Measurements from ENCODE around the gene LGALS3BP. TPM values are rescaled to one million over a fixed set of nuclear protein-coding genes. Genes with fewer than 3 reads are reported as not detected.

The LGALS3BP gene
- total RNA-seq, 2 donors from 2014 or later, result 390 to 448 TPM

DNA sequence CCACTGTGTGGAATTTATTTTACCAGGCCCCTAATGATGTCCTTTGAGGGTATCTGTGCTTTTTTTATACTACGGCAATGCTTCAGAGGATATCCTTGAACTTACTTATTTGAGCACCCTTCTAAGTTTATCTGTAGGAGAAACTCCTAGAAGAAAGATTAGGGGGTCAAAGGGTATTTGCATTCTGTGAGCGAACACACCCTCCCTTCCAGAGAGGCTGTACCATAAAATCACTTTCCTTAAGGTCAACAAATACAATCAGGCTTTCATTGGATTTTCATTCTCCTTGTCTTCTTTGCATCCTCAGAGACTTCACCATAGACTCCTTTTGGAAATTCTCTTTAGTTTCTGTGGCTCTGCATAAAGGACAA lies 39.5 kb upstream of the LGALS3BP start:
- intact Hi-C loops (cut with DNase I), result loop anchor here in 1 of 2 donors (10.0 kb wide), 1 partner anchor 376 kb away; no protein-coding TSS in a partner anchor
- ATAC-seq, result no peak
- no peak for DNase-seq

DNA sequence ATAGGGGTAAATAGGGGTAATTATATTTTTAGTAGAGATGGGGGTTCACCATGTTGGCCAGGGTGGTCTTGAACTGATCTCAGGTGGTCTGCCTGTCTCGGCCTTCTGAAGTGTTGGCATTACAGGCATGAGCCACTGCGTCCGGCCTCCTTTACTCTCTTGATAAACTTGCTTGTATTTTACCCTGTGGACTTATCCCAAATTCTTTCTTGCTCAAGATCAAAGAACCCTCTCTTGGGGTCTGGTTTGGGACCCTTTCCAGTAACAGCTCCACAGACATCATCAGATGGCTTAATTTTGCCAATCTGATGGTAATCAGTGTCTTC lies 38.6 kb upstream of the LGALS3BP start:
- DNase-seq (no peak), ATAC-seq (no peak)
- intact Hi-C loops (cut with DNase I), result loop anchor here in 1 of 2 donors (10.0 kb wide), 1 partner anchor 376 kb away; no protein-coding TSS in a partner anchor

DNA sequence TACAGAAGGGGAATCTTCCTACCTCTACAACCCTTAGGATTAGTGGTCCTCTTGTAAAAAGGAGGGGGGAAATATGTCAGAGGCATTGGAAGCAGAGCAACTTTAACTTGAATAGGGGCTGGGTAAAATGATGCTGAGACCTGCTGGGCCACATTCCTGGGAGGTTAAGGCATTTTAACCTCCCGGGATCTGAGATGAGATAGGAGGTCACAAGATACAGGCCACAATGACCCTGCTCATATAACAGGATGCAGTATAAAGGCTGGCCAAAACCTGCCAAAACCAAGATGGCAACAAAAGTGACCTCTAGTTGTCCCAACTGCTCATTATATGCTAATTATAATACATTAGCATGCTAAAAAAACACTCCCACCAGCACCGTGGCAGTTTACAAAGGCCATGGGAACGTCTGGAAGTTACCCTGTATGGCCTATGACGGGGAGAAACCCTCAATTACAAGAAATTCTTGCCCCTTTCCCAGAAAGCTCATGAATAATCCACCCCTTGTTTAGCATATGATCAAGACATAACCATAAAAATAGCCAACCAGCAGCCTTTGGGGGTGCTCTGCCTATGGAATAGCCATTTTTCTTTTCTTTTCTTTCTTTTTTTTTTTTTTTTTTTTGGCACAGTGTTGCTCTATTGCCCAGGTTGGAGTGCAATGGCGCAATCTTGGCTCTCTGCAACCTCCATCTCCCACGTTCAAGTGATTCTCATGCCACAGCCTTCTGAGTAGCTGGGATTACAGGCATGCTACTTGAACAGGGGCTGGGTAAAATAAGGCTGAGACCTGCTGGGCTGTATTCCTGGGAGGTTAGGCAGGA lies 38.0 kb upstream of the LGALS3BP start:
- ATAC-seq (no peak), DNase-seq (peak; percentile 23)
- intact Hi-C loops (cut with DNase I), result loop anchor here in 1 of 2 donors (10.0 kb wide), 1 partner anchor 377 kb away; no protein-coding TSS in a partner anchor

DNA sequence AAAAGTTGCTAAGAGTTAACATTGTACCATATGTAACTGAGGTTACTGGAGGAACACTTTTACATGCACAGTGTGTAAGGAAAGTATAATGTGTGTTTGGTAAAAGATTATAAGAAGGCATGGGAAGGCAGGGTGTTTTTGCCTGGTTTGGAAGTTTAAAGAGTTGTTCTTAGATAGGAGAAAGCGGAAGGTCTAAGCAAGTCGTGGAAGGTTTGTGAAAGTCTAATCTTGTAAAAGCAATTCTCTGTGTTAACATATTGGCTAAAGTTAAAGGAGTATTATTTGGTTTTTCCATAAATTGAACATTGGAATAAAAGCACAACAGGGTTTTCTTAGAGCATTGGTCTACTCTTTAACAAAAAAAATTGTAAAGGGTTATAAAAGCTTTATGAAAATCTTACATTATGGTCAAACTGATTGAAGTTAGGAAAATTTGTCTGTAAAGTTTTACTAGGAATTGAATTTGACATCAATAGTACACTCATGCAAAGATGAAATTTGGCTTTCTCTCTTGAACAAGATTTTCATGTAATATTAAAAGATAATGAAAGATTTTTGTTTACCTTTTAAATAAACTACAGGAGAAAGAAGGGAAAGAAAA lies 34.5 kb upstream of the LGALS3BP start:
- ATAC-seq (no peak), DNase-seq (no peak)
- intact Hi-C loops (cut with DNase I), result loop anchor here in 1 of 2 donors (10.0 kb wide), 1 partner anchor 381 kb away; no protein-coding TSS in a partner anchor

DNA sequence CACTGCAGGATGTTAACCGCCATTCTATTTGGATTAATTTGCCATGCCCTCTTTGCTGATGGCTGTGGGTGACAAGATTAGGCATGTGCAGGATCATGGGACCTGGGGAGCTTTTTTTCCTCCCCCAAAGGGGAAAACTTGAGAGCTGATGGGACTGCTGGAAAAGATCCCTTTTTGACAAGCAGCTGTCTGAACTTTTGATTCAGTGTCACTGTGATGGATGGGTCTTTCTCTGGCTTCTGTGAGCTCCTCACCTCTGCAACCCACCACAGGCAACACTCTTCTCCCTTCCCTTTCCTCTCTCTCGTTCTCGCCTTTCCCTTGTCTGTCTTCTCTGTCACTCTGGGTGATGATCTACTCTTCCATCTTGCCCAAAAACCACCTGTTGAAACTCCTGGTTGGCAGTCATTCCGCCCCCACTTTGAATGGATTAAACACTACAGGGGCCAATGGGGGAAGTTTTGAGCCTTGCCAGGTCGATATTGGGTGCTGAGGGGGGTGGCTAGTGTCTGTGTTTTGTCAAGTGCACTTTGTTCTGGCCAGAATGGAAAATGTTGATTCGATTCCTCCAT lies 32.9 kb upstream of the LGALS3BP start:
- no peak for DNase-seq
- ATAC-seq, result no peak
- intact Hi-C loops (cut with DNase I), result loop anchor here in 1 of 2 donors (10.0 kb wide), 1 partner anchor 382 kb away; no protein-coding TSS in a partner anchor

DNA sequence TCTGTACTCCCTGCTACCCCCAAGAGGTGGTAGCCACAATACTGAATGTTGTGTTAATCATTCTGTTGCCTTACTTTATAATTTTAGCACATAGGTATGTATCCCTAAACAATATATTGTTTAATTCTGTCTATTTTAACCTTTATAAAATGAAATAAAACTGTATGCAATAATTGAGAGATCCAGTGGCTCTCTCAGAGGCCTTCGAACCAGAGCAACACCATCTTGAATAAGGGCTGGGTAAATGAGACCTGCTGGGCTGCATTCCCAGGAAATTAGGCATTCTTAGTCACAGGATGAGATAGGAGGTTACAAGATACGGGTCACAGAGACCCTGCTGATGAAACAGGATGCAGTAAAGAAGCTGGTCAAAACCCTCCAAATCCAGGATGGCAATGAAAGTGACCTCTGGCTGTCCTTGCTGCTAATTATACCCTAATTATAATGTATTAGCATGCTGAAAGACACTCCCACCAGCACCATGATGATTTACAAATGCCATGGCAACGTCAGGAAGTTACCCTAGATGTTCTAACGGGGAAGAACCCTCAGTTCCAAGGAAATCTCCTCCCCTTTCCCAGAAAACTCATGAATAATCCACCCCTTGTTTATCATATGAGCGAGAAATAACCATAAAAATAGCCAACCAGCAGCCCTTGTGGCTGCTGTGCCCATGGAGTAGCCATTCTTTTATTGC lies 31.9 kb upstream of the LGALS3BP start:
- intact Hi-C loops (cut with DNase I), result loop anchor here in 1 of 2 donors (10.0 kb wide), 1 partner anchor 383 kb away; no protein-coding TSS in a partner anchor
- peak; percentile 16 for DNase-seq
- no peak for ATAC-seq

DNA sequence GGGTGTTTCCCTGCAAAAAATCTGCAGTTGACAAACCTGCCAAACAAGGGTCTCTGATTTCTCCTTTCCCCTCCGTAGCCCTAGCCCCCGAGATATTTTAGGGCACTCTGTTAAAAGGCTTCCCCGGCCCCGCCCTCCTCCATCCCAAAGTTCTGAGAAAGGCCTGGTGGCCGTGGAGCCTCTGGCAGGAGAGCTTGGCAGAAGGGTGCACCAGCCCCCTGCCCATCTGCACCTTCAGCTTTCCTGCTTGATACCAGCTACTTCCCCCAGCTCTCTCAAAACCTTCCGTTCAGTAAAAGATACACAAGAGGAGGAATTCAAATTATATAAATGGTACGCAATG lies 30.6 kb upstream of the LGALS3BP start:
- intact Hi-C loops (cut with DNase I), result loop anchor here in 1 of 2 donors (10.0 kb wide), 1 partner anchor 385 kb away; no protein-coding TSS in a partner anchor
- ATAC-seq (no peak), DNase-seq (peak; percentile 23)

DNA sequence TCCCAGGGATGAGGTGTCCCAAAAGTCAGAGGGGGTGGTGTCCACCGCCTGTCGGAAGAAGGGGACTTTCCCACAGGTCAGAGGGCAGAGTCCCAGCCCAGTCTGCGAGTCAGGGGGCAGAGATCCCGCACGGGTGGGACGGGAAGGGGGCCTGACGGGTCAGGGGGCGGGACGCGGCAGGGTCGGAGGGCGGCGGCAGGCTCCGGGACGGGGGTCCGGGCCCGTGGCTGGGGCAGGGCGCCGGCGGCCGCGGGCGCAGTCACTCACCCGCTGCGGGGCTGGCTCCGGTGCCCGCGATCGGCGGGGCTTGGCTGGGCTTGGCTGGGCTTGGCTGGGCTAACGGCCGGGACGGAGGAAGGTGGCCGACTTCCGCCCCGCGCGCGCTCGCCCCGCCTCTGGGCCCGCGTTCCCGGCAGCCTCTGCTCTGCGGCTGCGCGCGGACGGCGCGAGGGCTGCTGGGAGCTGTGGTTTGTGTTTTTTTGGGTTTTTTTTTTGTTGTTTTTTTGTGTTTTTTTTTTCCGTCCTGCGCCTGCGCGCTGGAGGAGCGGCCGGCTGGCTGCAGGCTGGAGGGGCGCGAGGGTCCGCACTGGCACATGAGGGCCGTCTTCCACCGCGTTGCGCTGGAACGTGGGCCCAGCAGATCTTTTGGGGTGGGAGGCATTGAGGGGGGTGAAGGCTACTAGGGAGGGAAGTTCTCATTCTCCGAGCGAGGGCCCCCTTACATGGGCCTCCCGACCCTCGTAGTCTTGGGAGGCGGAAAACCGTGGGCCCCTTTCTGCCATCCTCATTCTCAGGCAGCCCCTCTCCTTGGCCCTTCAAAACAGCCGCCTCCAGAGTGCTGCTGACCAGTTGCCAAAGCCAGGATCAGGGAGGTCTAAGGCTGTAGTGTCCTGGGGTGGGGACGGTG lies 29.9 kb upstream of the LGALS3BP start, which contains the start of gene CANT1:
TSS of gene CANT1 (minus strand) at position 368 of the 907 bp plus-strand sequence. CDS start 12,142 bp downstream, outside the sequence.
- DNase-seq (peak; percentile 90), ATAC-seq (peak; percentile 96 to 99)
- intact Hi-C loops (cut with DNase I), result loop anchor here in 1 of 2 donors (2.0 to 10.0 kb wide), 2 partner anchors 65 to 385 kb away; partner anchors contain the start of gene ENGASE

DNA sequence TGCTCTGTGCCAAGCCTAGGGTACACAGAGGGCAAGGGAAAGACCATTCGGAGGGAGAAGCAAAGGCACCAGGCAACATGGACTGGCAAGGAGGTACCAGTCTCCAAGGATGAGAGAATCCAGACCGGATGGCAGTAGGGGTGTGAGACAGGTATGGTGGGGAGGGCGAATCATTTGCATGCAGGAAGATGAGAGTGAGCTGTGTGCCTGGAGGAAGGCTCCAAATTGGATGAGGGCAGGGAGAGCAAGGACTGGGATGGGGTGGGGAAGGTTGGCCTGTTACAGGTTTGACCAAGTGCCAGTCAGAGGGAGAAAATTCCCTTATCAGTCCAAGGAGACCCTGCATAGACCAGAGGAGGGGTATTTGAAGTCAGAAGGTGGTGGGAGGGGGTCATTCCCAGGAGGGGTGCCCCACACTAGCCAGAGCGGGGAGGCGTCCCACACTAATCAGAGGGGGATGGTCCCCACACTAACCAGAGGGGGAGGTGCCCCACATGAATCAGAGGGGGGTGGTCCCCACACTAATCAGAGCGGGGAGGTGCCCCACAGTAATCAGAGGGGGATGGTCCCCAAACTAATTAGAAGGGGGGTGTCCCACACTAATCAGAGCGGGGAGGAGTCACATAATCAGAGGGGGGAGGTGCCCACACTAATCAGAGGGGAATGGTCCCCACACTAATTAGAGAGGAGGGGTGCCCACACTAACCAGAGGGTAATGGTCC lies 29.1 kb upstream of the LGALS3BP start:
- ATAC-seq (peak in 1 of 2 donors; percentile 17), DNase-seq (no peak)
- intact Hi-C loops (cut with DNase I), result loop anchor here in 1 of 2 donors (2.0 kb wide), 1 partner anchor 66 kb away; the partner anchor contains the start of gene ENGASE

DNA sequence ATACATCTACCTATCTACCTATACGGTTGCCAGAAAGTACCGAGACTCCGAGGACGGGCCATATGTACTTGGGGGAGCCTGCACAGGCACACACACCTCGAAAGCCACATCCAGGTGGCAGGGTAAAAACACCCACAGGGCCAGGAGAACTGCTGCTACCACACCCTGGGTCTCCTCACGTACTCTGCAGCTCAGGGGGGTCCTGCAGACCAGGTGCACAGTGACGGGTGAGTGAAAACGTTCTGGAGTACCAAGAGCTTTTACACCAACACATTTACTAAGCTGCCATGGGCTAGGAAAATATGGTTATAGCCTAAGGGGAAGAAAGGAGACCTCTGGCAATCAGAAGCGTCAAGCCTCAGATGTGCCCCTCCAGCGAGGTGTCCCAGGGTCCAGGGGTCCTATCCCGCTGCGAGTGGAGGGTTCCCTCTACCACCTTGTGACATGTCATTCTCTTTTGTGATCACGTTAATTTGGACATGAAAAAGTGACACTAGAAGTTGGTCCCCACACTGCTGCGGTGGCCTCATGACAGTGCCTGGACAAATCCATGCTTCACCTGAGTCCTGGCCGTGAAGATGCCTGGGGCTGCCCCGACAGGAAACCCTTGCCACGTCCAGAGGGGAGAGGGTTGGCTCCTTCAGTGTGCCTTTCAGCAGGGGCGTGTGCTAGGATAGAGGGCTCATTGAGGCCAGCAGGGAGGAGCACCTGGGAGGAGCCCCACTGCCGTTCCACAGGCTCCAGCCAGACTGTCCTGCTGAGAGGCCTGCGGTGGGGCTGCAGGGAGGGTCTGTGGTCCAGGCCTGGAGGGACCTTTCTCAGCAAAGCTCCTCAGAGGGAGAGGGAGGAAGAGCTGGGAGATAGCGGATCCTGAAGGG lies 28.0 kb upstream of the LGALS3BP start:
- ATAC-seq, result no peak

DNA sequence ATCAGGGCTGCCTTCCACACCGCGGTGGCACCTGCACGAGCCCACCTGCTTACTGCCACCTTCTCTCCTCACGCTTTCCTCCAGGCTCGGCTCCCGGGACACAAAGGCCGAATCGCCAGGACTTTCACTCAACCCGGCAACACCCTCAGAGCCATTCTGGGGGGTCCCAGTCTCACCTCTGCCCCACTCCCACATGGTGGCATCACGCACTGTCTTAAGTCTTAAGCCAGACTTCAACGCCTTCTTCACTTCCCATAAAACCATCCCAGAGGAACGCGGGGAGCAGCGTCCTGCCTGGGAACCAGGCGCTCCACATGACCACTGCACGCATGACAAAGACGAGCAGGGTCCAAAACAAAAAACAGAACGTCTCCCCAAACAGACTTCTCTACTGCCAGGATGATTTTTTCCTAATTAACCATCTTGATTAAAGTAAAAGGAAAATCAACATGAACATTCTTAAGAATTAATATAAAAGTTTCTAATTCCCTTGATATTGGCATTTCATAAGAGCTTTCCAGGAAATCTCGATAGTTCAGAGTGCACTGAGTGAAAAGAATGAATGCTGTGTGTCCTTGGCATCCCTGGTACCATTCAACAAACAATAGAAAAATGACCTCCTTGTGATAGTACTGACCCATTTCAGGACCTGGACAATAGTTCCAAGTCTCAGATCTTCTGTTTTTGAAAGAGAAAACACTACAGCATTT lies 27.2 kb upstream of the LGALS3BP start:
- no peak for DNase-seq
- intact Hi-C loops (cut with DNase I), result no loop called here
- no peak for ATAC-seq

More for the DNA sequence above, 28.0 kb upstream of the LGALS3BP start:
- intact Hi-C loops (cut with DNase I), result loop anchor here in 1 of 2 donors (2.0 kb wide), 1 partner anchor 67 kb away; the partner anchor contains the start of gene ENGASE
- DNase-seq, result no peak

DNA sequence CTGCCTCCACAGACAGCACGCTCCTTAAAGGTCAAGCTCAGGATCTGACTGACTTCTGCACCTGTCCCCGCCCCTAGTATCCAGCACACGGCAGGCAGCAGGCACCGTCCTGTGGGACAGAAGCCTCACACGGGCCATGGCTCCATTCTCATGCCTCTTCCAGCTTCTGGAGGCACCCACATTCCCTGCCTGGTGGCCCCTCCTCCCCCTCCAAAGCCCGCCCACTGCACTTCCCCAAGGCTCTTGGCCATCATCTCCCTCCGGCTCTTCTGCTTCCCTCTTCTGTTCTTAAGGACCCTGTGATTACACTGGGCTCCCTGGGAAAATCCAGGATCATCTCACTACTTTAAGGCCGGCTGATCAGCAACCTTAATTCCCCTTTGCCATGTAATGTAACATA lies 26.3 kb upstream of the LGALS3BP start:
- no peak for DNase-seq
- intact Hi-C loops (cut with DNase I), result no loop called here
- ATAC-seq, result no peak

DNA sequence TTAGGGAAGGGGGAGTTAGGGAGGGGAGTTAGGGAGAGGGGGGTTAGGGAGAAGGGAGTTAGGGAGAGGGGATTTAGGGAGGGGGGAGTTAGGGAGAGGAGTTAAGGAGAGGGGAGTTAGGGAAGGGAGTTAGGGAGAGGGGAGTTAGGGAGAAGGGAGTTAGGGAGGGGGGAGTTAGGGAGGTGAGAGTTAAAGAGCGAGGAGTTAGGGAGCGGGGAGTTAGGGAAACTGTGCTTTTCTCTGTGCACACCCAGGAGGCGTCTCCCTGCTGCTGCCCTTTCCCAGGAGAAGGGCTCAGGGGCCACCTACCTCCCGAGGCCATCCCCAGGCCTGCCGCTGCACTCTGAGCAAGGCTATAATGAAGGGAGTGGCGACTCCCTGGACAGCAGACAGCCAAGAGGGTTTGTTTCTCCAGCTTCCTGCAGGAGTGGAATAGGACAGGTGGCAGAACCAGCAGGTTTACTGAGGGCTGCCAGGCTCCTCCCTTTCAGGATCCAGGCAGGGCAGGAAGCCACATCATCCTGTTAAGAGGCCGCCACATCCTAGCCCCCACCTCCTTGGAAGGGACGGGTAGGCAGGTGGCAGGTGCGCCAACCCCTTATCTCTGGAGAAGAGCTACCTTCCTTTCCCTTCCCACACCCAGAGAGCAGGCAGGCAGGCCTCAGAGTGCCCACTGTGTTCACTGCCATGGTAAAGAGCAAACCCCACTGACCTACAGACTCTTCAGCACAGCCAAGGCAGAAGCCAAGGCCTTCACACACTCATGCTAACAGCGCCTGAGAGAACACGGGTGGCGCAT lies 25.5 kb upstream of the LGALS3BP start:
- DNase-seq (no peak), ATAC-seq (no peak)
- intact Hi-C loops (cut with DNase I), result no loop called here

DNA sequence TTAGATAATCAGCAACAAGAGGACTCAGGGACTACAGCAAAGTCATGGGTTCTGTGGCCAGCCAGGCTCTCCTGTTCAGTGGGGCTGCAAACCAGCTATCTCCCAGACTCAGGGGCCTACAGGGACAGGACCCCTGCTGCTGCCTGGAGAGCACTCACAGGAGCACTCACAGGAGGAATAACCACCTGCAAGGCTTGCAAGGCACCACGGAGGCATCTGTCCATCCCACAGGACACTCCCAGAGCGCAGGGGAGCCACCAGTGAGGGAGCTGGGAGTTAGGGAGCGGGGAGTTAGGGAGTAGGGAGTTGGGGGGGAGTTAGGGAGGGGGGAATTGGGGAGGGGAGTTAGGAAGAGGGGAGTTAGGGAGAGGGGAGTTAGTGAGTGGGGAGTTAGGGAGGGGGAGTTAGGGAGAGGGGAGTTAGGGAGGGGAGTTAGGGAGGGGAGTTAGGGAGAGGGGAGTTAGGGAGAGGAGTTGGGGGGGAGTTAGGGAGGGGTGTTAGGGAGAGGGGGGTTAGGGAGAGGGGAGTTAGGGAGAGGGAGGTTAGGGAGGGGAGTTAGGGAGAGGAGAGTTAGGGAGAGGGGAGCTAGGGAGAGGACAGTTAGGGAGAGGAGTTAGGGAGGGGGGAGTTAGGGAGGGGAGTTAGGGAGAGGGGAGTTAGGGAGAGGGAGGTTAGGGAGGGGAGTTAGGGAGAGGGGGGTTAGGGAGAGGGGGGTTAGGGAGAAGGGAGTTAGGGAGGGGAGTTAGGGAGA lies 24.1 kb upstream of the LGALS3BP start:
- DNase-seq (no peak), ATAC-seq (no peak)
- intact Hi-C loops (cut with DNase I), result no loop called here
